HuH-7.5 (cell line): Measurements from ENCODE around the gene GMDS.

ENCODE experiments used
- DNase-seq: peaks from one replicate; pipeline ENCODE4 v3.0.0; 2011; ENCODE audit warnings: low spot score

Gene GMDS

GRCh38 chr6:2245103-2245876 lies at the start of gene GMDS:
GMDS (minus strand) TSS chr6:2245605.
- DNase-seq = peak; percentile 67

GRCh38 chr6:2285510-2285909 lies 40.1 kb upstream of the GMDS start:
- DNase-seq = no peak

GRCh38 chr6:2275892-2276242 lies 30.5 kb upstream of the GMDS start:
- DNase-seq = no peak

- no peak for DNase-seq
Measured at GRCh38 chr6:2274981-2275891, 29.8 kb upstream of the GMDS start.

GRCh38 chr6:2272696-2273095 lies 27.3 kb upstream of the GMDS start:
- no peak for DNase-seq

GRCh38 chr6:2270054-2270453 lies 24.6 kb upstream of the GMDS start:
- DNase-seq = no peak

- DNase-seq = no peak
Measured at GRCh38 chr6:2266841-2267240, 21.4 kb upstream of the GMDS start.

- no peak for DNase-seq
Measured at GRCh38 chr6:2266031-2266795, 20.8 kb upstream of the GMDS start.

- DNase-seq = no peak
Measured at GRCh38 chr6:2264932-2265331, 19.5 kb upstream of the GMDS start.

- DNase-seq = no peak
Measured at GRCh38 chr6:2263896-2264295, 18.5 kb upstream of the GMDS start.

- no peak for DNase-seq
Measured at GRCh38 chr6:2259574-2259973, 14.2 kb upstream of the GMDS start.

GRCh38 chr6:2259002-2259494 lies 13.6 kb upstream of the GMDS start:
- DNase-seq = no peak

- no peak for DNase-seq
Measured at GRCh38 chr6:2258112-2258511, 12.7 kb upstream of the GMDS start.

- DNase-seq = no peak
Measured at GRCh38 chr6:2257363-2257762, 12.0 kb upstream of the GMDS start.

GRCh38 chr6:2254747-2255146 lies 9.3 kb upstream of the GMDS start:
- no peak for DNase-seq

- no peak for DNase-seq
Measured at GRCh38 chr6:2249126-2249525, 3.7 kb upstream of the GMDS start.

- no peak for DNase-seq
Measured at GRCh38 chr6:2247664-2248063, 2.3 kb upstream of the GMDS start.

GRCh38 chr6:2245877-2246863 lies 765 bp upstream of the GMDS start:
- peak; percentile 39 for DNase-seq

- DNase-seq = no peak
Measured at GRCh38 chr6:2244261-2245102, 923 bp downstream of the GMDS start.

- DNase-seq = no peak
Measured at GRCh38 chr6:2242311-2242710, 3.1 kb downstream of the GMDS start.
